ENCODE results near the gene CEP112.

- TF ChIP-seq CTCF (IDR thresholded peaks at IDR 0.05; ENCODE audit: insufficient read depth, low read length, poor library complexity, severe bottlenecking) (no peak), EZH2phosphoT487 (conservative IDR thresholded peaks at IDR 0.05; ENCODE audit: low read length) (no peak)
Observed at GRCh38 chr17:66129759-66130158, 62.2 kb downstream of the CEP112 start.

All from SU-DHL-6 (cell line).